ENCODE data around the gene TTLL5.

GRCh38 chr14:75697918-75698317 lies 36.9 kb downstream of the TTLL5 start:
- TF ChIP-seq, protein P1, sequence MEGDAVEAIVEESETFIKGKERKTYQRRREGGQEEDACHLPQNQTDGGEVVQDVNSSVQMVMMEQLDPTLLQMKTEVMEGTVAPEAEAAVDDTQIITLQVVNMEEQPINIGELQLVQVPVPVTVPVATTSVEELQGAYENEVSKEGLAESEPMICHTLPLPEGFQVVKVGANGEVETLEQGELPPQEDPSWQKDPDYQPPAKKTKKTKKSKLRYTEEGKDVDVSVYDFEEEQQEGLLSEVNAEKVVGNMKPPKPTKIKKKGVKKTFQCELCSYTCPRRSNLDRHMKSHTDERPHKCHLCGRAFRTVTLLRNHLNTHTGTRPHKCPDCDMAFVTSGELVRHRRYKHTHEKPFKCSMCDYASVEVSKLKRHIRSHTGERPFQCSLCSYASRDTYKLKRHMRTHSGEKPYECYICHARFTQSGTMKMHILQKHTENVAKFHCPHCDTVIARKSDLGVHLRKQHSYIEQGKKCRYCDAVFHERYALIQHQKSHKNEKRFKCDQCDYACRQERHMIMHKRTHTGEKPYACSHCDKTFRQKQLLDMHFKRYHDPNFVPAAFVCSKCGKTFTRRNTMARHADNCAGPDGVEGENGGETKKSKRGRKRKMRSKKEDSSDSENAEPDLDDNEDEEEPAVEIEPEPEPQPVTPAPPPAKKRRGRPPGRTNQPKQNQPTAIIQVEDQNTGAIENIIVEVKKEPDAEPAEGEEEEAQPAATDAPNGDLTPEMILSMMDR (IDR thresholded peaks at IDR 0.05): no peak
- TF ChIP-seq POLR2A (IDR thresholded peaks at IDR 0.05) (no peak), EP300 (IDR thresholded peaks at IDR 0.05) (no peak)

All from tibial nerve (tissue), 4 donors.